ENCODE data around the gene SSRP1.

DNA sequence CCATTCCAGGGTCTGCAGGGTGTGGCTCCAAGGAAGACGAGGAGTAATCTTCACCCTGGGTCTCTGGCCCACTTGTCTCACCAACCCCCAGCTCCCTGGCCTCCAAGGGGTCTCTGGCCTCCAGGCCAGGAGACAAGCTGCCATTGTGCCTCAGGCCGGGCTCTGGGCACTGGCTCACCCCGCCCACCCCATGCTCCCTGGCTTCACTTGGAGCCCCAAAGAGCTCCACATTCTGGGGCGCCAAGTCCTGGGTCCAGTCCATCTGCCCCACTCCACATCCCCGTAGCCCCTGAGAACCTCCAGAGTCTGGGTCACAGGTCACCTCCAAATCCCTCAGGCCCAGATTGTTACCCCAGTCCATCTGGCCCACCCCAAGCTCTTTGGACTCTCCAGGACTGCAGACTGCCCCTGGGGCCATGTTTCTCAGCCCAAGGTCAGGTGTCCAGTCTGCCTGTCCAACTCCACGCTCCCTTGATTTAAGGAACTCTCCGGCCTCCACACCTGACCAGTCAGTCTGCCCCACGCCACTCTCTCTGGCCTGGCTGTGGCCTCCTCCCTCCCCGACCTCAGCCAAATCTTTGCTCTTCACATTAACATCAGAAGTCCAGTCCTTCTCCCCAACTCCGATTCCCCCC is 27.1 kb downstream of the SSRP1 start:
- TF ChIP-seq CHD2 (IDR thresholded peaks at IDR 0.05; ENCODE audit: low read length, partially characterized antibody) = no peak
- no peak for TF ChIP-seq ESRRA (IDR thresholded peaks at IDR 0.05; ENCODE audit: borderline replicate concordance, low read length)
- TF ChIP-seq, protein P1, sequence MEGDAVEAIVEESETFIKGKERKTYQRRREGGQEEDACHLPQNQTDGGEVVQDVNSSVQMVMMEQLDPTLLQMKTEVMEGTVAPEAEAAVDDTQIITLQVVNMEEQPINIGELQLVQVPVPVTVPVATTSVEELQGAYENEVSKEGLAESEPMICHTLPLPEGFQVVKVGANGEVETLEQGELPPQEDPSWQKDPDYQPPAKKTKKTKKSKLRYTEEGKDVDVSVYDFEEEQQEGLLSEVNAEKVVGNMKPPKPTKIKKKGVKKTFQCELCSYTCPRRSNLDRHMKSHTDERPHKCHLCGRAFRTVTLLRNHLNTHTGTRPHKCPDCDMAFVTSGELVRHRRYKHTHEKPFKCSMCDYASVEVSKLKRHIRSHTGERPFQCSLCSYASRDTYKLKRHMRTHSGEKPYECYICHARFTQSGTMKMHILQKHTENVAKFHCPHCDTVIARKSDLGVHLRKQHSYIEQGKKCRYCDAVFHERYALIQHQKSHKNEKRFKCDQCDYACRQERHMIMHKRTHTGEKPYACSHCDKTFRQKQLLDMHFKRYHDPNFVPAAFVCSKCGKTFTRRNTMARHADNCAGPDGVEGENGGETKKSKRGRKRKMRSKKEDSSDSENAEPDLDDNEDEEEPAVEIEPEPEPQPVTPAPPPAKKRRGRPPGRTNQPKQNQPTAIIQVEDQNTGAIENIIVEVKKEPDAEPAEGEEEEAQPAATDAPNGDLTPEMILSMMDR (IDR thresholded peaks at IDR 0.05) = no peak
- no peak for TF ChIP-seq EP300 (IDR thresholded peaks at IDR 0.05)
- TF ChIP-seq, protein P2, sequence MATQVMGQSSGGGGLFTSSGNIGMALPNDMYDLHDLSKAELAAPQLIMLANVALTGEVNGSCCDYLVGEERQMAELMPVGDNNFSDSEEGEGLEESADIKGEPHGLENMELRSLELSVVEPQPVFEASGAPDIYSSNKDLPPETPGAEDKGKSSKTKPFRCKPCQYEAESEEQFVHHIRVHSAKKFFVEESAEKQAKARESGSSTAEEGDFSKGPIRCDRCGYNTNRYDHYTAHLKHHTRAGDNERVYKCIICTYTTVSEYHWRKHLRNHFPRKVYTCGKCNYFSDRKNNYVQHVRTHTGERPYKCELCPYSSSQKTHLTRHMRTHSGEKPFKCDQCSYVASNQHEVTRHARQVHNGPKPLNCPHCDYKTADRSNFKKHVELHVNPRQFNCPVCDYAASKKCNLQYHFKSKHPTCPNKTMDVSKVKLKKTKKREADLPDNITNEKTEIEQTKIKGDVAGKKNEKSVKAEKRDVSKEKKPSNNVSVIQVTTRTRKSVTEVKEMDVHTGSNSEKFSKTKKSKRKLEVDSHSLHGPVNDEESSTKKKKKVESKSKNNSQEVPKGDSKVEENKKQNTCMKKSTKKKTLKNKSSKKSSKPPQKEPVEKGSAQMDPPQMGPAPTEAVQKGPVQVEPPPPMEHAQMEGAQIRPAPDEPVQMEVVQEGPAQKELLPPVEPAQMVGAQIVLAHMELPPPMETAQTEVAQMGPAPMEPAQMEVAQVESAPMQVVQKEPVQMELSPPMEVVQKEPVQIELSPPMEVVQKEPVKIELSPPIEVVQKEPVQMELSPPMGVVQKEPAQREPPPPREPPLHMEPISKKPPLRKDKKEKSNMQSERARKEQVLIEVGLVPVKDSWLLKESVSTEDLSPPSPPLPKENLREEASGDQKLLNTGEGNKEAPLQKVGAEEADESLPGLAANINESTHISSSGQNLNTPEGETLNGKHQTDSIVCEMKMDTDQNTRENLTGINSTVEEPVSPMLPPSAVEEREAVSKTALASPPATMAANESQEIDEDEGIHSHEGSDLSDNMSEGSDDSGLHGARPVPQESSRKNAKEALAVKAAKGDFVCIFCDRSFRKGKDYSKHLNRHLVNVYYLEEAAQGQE (IDR thresholded peaks at IDR 0.05) = no peak
- TF ChIP-seq POLR2A (IDR thresholded peaks at IDR 0.05; ENCODE audit: low read length) = no peak
- TF ChIP-seq, protein P3, sequence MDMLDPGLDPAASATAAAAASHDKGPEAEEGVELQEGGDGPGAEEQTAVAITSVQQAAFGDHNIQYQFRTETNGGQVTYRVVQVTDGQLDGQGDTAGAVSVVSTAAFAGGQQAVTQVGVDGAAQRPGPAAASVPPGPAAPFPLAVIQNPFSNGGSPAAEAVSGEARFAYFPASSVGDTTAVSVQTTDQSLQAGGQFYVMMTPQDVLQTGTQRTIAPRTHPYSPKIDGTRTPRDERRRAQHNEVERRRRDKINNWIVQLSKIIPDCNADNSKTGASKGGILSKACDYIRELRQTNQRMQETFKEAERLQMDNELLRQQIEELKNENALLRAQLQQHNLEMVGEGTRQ (IDR thresholded peaks at IDR 0.05) = no peak
- TF ChIP-seq KDM5A (IDR thresholded peaks at IDR 0.05) = no peak
- TF ChIP-seq NR3C1 (IDR thresholded peaks at IDR 0.05) = no peak
- TF ChIP-seq, protein P4, sequence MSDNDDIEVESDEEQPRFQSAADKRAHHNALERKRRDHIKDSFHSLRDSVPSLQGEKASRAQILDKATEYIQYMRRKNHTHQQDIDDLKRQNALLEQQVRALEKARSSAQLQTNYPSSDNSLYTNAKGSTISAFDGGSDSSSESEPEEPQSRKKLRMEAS (IDR thresholded peaks at IDR 0.05) = no peak
- TF ChIP-seq FOSL2 (IDR thresholded peaks at IDR 0.05) = no peak
- TF ChIP-seq FOSL2 (CRISPR knock-in tag; IDR thresholded peaks at IDR 0.05) = no peak

All from A549 (cell line).